SK-N-MC (cell line): ENCODE results near the gene MZB1.

ENCODE experiments used
- EZH2 ChIP-seq: fragments of 200-600 bp; sonication (generic); IDR thresholded peaks from one replicate; pipeline ENCODE4 v1.6.1; 2017; ENCODE audit warnings: antibody characterized with exemption
- FOXP2 ChIP-seq: optimal IDR thresholded peaks from 2 replicates; pipeline ENCODE3; 2011; ENCODE audit warnings: mild to moderate bottlenecking, moderate library complexity; ENCODE audit not compliant: insufficient read depth; ENCODE audit errors: extremely low read length, control extremely low read depth
- POLR2AphosphoS5 ChIP-seq: IDR thresholded peaks from 2 replicates; pipeline ENCODE4 v1.6.1; 2012; ENCODE audit warnings: mild to moderate bottlenecking, low read depth, low read length, borderline replicate concordance

GRCh38 chr5:139435676-139436075, 46.0 kb upstream of the MZB1 start:
- TF ChIP-seq EZH2: no peak
- no peak for TF ChIP-seq POLR2AphosphoS5
- TF ChIP-seq FOXP2: no peak
